HG02623 (cell line): ENCODE results near the gene BMAL1.

Experiments used
- ATAC-seq: cut with Tn5 transposase; IDR thresholded peaks from one replicate; pipeline ENCODE4 v1.9.1; 2021; ENCODE audit warnings: moderate library complexity; ENCODE audit not compliant: unreplicated experiment

Gene BMAL1

DNA sequence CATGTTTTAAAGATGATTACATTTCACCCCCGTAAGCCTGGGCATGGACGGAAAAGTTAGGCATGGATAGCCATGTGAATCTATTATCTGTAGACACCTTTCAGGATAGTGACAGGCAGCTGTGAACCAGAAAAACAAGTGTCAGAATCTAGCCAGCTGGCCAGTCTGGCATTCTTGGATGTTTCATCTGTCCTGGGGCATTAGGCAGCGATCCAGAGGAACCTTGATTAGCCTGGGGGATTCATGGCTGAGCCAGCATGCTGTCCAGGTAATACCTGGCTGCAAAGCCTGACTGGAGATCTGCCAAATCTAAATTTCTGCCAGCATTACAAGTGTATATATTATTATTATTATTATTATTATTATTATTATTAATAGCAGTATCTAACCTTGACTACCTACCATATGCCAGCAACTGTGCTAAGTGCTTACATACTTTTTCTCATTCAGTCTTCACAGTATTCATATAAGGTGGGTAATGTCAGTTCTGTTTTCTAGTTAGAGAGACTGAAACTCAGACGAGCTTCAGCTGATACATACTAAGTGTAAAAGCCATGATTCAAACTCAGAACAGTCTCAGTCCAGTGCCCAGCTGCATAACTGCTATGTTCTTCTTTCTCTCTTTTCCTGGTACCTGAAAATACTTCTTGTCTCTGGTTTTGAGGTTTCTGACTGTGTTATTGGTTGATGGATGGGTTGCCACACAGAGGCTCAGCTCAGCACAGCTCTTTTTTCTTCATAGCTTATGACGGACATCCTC is 12.8 kb downstream of the BMAL1 start:
- ATAC-seq, result no peak

GRCh38 chr11:13291361-13291760 is 13.8 kb downstream of the BMAL1 start:
- ATAC-seq, result no peak

DNA sequence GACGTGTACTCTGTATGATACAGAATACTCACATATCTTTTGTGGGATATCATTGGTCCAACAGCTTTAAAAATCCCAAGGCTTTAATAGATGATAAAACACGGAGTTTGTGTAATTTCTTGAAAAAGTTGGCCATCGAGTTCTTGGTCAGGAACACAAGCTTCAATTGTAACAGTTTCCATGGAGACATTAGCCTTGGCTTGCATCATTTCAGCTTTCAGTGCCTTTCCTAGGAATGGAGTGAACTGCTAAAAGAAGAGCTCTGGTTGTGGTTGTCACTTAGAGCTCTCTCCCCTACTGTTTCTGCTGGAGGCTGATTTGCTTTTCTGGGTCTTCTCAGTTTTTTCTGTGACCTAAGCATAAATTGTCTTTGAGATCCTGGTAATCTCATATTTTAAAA is 14.2 kb downstream of the BMAL1 start:
- no peak for ATAC-seq

- ATAC-seq, result no peak
These were observed 15.4 kb downstream of the BMAL1 start for GRCh38 chr11:13292970-13293369.

GRCh38 chr11:13294178-13294577 is 16.6 kb downstream of the BMAL1 start:
- ATAC-seq, result no peak

DNA sequence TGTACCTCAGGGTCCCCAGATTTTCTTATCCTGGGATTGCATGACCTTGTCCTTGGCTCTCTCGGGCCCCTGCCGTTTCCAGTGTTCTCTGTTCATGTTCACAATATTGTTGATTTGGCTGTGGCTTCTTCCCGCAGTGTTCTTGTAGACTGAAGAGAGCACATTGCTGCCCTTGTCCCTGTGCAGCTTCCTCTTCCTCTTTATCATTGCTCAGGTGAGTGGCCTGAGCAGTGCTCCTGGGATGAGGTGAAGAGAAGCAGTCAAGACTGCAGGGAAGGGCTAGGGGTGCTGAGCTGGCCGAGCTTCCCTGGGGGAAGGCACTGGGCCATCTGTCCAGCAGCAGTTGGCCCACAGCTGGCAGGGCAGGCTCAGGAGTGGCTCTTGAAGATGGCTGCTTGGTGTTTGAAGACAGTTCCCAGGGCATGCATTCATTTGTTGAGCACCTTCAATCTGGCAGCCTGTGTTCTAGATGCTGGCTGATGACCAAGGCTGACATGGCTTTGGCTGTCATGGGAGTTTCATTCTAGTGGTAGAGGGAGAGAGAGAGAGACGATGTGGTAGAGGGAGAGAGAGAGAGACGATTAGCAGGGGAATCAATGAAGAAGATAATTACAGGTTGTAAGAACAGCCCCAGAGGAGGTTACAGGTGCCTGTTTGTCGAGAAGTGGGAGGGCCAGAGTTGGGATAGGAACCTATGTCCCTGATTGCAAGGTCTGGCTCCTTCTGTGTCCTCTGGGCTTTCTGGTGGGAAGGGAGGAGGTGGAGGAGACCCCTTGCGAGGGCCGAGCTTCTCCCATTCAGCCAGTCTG is 17.4 kb downstream of the BMAL1 start:
- ATAC-seq, result no peak

DNA sequence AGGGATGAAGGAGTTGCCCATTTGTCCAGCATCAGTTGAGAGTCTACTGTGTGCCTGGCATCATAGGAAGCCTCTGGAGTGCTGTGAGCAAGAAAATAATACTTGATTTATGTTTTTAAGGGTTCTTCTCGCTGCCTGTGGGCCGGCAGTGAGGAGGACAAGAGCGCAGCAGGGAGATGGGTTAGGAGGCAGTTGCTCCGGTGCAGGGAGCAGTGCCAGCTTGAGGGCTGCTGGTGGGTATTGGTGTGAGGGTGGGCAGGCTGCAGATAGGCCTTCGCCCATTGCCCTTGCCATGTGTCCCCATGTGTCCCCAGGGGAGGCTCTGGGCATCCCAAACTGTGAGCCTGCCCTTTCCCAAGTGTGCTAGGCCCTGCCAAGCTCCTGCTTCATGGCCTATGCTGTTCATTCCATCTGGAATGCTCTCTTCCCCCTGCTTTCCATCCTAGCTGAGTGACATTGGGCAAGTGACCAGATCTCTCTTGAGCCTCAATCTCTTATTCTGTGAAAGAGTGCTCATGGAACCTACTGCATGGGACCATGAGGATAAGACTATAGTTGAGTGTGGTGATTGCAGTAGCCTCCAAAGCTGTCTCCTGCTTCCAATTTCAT is 19.8 kb downstream of the BMAL1 start:
- ATAC-seq, result no peak

- ATAC-seq, result no peak
These were observed 20.3 kb downstream of the BMAL1 start for GRCh38 chr11:13297917-13298356.

GRCh38 chr11:13298765-13299164 is 21.2 kb downstream of the BMAL1 start:
- no peak for ATAC-seq

- no peak for ATAC-seq
These were observed 23.9 kb downstream of the BMAL1 start for GRCh38 chr11:13301522-13301921.

DNA sequence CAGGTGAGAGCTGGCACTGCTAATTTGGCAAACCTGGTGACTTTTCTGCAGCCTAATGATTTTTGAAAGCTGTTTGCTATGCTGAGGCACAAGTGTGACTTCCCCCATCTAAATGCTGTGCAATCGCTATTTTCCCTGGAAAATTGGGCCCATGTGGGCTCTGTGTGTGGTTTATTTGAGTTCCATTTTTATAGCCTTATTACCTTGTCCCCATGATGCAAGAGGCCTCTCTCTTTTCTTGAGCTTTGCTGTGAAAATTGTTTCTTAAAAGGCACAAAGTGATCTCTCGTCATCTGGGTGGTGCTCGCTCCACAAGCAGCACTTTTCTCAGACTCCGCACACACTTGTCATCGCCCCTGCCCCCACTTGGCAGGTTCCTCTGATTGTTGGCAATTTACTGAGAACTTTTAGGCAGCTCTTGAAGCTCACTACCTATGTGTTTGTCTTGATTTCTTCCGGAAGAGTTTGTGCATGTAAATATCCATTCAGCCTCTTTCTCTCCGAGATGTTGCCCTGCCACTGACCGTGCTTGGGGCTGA is 24.9 kb downstream of the BMAL1 start:
- no peak for ATAC-seq

- no peak for ATAC-seq
These were observed 26.4 kb downstream of the BMAL1 start for GRCh38 chr11:13303668-13304649.

- no peak for ATAC-seq
These were observed 27.2 kb downstream of the BMAL1 start for GRCh38 chr11:13304655-13305335.

- ATAC-seq, result no peak
These were observed 31.1 kb downstream of the BMAL1 start for GRCh38 chr11:13308704-13309103.

GRCh38 chr11:13309156-13309555 is 31.6 kb downstream of the BMAL1 start:
- no peak for ATAC-seq

GRCh38 chr11:13310443-13310842 is 32.9 kb downstream of the BMAL1 start:
- ATAC-seq, result no peak

- no peak for ATAC-seq
These were observed 34.0 kb downstream of the BMAL1 start for GRCh38 chr11:13311570-13311969.

DNA sequence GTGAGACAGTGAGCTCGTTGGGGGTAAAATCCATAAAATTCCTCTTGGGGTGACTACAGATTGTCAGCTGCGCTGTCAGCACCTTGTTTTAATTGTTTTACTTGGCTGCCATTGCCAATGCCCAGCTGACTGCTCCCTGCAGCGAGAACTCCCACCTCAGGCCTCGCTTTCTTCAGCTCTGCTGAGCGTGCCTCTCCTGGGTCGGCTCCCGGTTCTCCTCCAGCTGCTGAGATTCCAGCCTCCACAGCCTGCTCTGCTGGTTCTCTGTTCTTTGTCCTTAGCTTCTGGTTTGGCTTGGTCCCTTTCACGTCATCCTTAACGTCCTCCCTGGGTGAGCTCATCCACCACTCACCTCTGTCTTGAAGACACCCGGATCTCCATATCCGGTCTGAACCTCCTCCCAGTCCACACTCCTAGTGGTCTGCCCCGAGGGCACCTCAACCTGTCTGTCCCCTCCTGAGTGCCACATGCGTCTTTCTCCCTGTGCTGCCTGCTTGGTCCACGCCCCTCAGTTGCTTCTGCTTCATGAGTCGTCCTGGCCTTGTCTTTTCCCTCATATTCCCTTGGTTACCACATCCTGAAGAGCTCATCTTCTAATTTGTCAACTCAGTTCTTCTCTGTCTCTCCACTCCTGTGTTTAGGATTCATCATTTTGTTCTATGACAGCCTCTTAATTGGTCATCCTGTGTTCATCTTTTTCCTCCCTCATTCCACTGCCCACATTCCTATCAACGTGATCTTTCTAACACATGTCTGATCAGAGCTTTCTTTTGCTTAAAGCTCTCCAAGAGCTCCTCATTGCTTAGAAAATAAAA is 35.6 kb downstream of the BMAL1 start:
- no peak for ATAC-seq
